ENCODE results near the gene KLKB1.

- no peak for TF ChIP-seq POLR2A (IDR thresholded peaks at IDR 0.05)
- TF ChIP-seq CTCF (IDR thresholded peaks at IDR 0.05): no peak
Measured at GRCh38 chr4:186234367-186234766, 7.1 kb downstream of the KLKB1 start.

Data from uterus (tissue), 2 donors.